ENCODE results near the gene IL1RAPL1.

- TF ChIP-seq CTCF (IDR thresholded peaks at IDR 0.05) (no peak), ZFX (IDR thresholded peaks at IDR 0.05; ENCODE audit: borderline replicate concordance) (no peak)
These were observed 81.1 kb downstream of the IL1RAPL1 start for GRCh38 chrX:28668303-28668702.
